ENCODE data around the gene HERPUD1. TPM values are rescaled to one million over a fixed set of nuclear protein-coding genes. Genes with fewer than 3 reads are reported as not detected.

Gene HERPUD1
- total RNA-seq, 1 donor from 2014 or later, result 79.8 TPM

DNA sequence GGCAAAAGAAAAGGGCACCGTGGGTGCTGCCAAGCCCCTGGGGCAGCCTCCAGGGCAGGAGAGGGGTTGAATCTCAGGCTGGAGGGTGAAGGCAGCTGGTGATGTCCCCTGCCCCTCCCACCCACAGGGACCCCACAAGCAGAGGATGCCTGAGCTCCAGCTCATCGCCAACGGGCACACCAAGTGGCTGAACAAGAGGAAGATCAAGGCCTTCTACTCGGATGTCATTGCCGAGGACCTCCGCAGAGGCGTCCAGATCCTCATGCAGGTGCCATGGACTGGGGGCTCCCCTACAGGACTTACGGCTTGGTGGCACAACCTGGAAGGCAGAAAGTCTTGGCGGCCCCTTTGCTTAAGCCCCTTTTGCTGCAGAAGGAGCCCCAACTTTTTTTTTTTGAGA, 45.1 kb upstream of the HERPUD1 start:
- Mint-ChIP-seq H3K27me3 (ENCODE audit: low read depth) (no peaks in the 10 kb centered on the region), H3K27ac (no peak overlapping the region), H3K4me3 (no peak overlapping the region), H3K4me1 (no peaks in the 10 kb centered on the region), H3K36me3 (no peaks in the 10 kb centered on the region), H3K9me3 (no peaks in the 10 kb centered on the region)
- TF ChIP-seq, protein P1, sequence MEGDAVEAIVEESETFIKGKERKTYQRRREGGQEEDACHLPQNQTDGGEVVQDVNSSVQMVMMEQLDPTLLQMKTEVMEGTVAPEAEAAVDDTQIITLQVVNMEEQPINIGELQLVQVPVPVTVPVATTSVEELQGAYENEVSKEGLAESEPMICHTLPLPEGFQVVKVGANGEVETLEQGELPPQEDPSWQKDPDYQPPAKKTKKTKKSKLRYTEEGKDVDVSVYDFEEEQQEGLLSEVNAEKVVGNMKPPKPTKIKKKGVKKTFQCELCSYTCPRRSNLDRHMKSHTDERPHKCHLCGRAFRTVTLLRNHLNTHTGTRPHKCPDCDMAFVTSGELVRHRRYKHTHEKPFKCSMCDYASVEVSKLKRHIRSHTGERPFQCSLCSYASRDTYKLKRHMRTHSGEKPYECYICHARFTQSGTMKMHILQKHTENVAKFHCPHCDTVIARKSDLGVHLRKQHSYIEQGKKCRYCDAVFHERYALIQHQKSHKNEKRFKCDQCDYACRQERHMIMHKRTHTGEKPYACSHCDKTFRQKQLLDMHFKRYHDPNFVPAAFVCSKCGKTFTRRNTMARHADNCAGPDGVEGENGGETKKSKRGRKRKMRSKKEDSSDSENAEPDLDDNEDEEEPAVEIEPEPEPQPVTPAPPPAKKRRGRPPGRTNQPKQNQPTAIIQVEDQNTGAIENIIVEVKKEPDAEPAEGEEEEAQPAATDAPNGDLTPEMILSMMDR (IDR thresholded peaks at IDR 0.05; ENCODE audit: unreplicated experiment), result no peak
- DNase-seq (ENCODE audit: low spot score in 2 of 2, unreplicated experiment in 2 of 2), result no peak

DNA sequence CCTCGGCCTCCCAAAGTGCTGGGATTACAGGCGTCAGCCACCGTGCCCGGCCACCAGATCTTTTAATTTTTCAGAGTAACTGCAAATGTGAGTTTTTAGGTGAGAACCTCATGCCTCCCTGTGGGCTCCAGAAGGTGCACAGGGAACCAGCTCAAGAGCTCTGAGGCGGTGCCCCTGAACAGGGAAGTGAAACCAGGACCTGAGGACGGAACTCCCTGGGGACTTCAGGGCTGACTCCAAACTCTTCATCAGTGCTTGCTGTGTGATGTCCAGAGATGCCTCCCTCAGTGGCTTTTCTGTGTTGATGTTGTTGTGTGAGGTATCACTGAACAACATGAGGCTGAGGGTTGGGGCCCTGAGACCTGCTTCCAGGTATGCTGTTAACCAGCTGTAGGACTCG, 43.1 kb upstream of the HERPUD1 start:
- Mint-ChIP-seq H3K4me1 (no peaks in the 10 kb centered on the region), H3K4me3 (no peak overlapping the region)
- DNase-seq (ENCODE audit: low spot score in 2 of 2, unreplicated experiment in 2 of 2), result no peak

DNA sequence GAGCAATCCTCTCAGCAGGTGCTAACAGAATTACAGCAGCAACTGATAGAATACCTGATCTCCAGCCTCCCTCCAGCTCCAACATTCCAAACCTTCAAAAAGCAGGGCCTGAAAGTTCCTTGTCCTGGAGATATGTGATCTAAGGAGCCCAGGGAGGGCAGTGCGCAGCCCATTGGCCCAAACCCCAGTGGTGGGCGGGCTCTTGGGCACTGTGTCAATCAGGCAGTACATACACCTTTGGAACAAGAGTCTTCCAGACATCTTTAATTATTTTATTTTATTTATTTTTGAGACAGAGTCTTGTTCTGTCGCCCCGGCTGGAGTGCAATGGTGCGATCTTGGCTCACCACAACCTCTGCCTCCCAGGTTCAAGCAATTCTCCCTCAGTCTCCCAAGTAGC, 42.7 kb upstream of the HERPUD1 start:
- TF ChIP-seq, protein P1 (IDR thresholded peaks at IDR 0.05; ENCODE audit: unreplicated experiment), result no peak
- Mint-ChIP-seq H3K4me3 (no peak overlapping the region), H3K4me1 (no peaks in the 10 kb centered on the region), H3K36me3 (no peaks in the 10 kb centered on the region), H3K27ac (no peak overlapping the region), H3K9me3 (no peaks in the 10 kb centered on the region), H3K27me3 (ENCODE audit: low read depth) (no peaks in the 10 kb centered on the region)
- DNase-seq (ENCODE audit: low spot score in 2 of 2, unreplicated experiment in 2 of 2), result no peak

More for the DNA sequence above, 43.1 kb upstream of the HERPUD1 start:
- Mint-ChIP-seq H3K36me3 (no peaks in the 10 kb centered on the region), H3K27ac (no peak overlapping the region), H3K9me3 (no peaks in the 10 kb centered on the region), H3K27me3 (ENCODE audit: low read depth) (no peaks in the 10 kb centered on the region)
- TF ChIP-seq, protein P1 (IDR thresholded peaks at IDR 0.05; ENCODE audit: unreplicated experiment), result no peak

DNA sequence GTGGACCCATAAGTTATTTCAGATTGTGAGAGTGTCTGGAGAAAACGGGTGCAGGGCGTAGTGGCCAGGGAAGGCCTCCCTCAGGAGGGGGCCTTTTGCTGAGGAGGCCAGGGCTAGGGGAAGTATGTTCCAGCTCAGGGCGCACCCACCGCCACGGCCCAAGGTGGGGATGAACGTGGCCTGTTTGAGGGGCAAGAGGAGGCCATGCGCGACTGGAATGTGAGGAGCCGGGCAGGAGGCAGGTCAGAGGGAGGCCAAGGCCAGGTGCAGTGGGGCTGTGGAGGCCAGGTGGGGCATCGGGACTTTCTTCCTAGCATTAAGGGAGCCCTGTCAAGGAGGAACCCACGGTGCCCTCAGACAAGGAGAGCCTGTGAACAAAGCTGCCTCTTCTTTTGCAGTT, 40.3 kb upstream of the HERPUD1 start:
- H3K27ac Mint-ChIP-seq, result no peak overlapping the region
- DNase-seq (ENCODE audit: low spot score in 2 of 2, unreplicated experiment in 2 of 2), result no peak
- no peaks in the 10 kb centered on the region for H3K36me3 Mint-ChIP-seq
- H3K9me3 Mint-ChIP-seq, result no peaks in the 10 kb centered on the region
- H3K27me3 Mint-ChIP-seq (ENCODE audit: low read depth), result no peaks in the 10 kb centered on the region
- no peaks in the 10 kb centered on the region for H3K4me1 Mint-ChIP-seq
- TF ChIP-seq, protein P1 (IDR thresholded peaks at IDR 0.05; ENCODE audit: unreplicated experiment), result no peak
- no peak overlapping the region for H3K4me3 Mint-ChIP-seq

DNA sequence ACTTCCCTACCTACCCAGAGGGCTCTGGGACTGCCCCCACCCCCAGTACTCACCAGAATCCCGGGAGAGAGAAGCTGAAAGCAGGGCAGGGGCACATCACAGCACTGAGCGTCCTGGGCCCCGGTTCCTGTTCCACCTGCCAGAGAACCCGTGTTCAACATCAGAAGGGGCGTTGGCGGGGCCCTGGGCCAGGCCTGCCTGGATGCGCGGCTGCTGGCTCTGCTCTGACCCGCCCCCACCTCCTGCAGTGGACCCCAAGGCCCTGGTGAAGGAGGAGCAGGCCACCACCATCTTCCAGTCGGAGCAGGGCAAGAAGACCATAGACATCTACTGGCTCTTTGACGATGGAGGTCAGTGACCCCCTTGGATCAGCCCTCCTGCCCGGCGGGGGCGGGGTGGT, 39.2 kb upstream of the HERPUD1 start:
- no peak for DNase-seq (ENCODE audit: low spot score in 2 of 2, unreplicated experiment in 2 of 2)
- Mint-ChIP-seq H3K4me1 (no peaks in the 10 kb centered on the region), H3K36me3 (no peaks in the 10 kb centered on the region), H3K4me3 (no peak overlapping the region), H3K27me3 (ENCODE audit: low read depth) (no peaks in the 10 kb centered on the region), H3K27ac (no peak overlapping the region), H3K9me3 (no peaks in the 10 kb centered on the region)
- TF ChIP-seq, protein P1 (IDR thresholded peaks at IDR 0.05; ENCODE audit: unreplicated experiment), result no peak

DNA sequence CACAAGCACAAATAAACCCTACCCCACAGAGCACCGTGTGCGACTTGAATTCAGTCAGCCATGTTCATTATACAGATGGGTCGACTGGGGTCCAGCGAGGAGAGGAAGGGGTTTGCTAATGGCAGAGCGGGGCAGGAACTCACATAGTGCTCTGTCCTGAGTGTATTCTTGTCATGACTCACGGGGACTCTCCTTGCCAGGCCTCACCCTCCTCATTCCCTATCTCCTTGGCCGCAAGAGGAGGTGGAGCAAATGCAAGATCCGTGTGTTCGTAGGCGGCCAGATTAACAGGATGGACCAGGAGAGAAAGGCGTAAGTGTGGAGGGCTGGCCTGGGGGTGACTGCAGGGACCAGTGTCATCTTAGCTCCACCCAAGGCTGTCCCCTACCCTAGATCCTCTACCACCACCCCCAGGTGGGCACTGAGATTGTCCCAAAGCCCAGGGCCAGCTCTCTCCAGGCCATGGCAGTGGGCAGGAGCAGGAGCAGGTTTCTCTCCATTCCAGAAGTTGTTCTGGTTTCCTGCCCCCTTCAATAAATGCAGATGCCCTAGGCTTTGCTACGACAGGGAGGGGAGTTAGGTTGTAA, 37.5 kb upstream of the HERPUD1 start:
- H3K27ac Mint-ChIP-seq, result no peak overlapping the region
- no peaks in the 10 kb centered on the region for H3K4me1 Mint-ChIP-seq
- no peaks in the 10 kb centered on the region for H3K9me3 Mint-ChIP-seq
- H3K27me3 Mint-ChIP-seq (ENCODE audit: low read depth), result no peaks in the 10 kb centered on the region
- TF ChIP-seq, protein P1 (IDR thresholded peaks at IDR 0.05; ENCODE audit: unreplicated experiment), result no peak
- no peaks in the 10 kb centered on the region for H3K36me3 Mint-ChIP-seq
- DNase-seq (ENCODE audit: low spot score in 2 of 2, unreplicated experiment in 2 of 2), result no peak
- H3K4me3 Mint-ChIP-seq, result no peak overlapping the region

All from mesothelial cell of epicardium (in vitro differentiated cells).